Tibial nerve (tissue), 4 donors: ENCODE results near the gene TMEM120B. TPM values are rescaled to one million over a fixed set of nuclear protein-coding genes. Genes with fewer than 3 reads are reported as not detected.

Source experiments
- DNase-seq, 2 donors: peaks; one replicate each; pipeline ENCODE4 v3.0.0-alpha.2; 2019; ENCODE audit warnings: low spot score in 2 of 2
- H3K27ac ChIP-seq, 4 donors: fragments of 200-600 bp; sonication (generic) in 3 of 4; one replicate each; pipeline ENCODE4 v1.5.1; 2017 to 2019; ENCODE audit warnings: mild to moderate bottlenecking in 1 of 4
- H3K27me3 ChIP-seq, 2 donors: fragments of 200-600 bp; sonication (generic) in 1 of 2; one replicate each; pipeline versions ENCODE4 v1.5.1 to v1.6.0; 2017 to 2019
- H3K36me3 ChIP-seq, 3 donors: fragments of 200-600 bp; sonication (generic); one replicate each; pipeline ENCODE4 v1.5.1; 2018 to 2019
- H3K4me1 ChIP-seq, 4 donors: fragments of 200-600 bp; sonication (generic) in 3 of 4; one replicate each; pipeline ENCODE4 v1.5.1; 2017 to 2019
- H3K4me3 ChIP-seq, 4 donors: fragments of 200-600 bp; sonication (generic) in 3 of 4; one replicate each; pipeline ENCODE4 v1.5.1; 2017 to 2019; ENCODE audit warnings: mild to moderate bottlenecking in 1 of 4, moderate library complexity in 1 of 4
- H3K9me3 ChIP-seq, 4 donors: fragments of 200-600 bp; sonication (generic) in 3 of 4; one replicate each; pipeline ENCODE4 v1.5.1; 2017 to 2019
- CTCF ChIP-seq, 5 experiments: fragments of 200-600 bp in 3 of 5; fragments of 450-650 bp in 2 of 5; sonication (generic) in 3 of 5; IDR thresholded peaks; one replicate each; pipeline ENCODE4 v1.5.1; 2016 to 2019; ENCODE audit warnings: antibody characterized with exemption in 5 of 5, mild to moderate bottlenecking in 3 of 5, moderate library complexity in 2 of 5
- EP300 ChIP-seq, 2 donors: sonication (generic); formaldehyde crosslinking; IDR thresholded peaks; one replicate each; pipeline ENCODE4 v1.6.1; 2017; ENCODE audit warnings: antibody characterized with exemption in 2 of 2, mild to moderate bottlenecking in 1 of 2
- POLR2A ChIP-seq, 2 donors: fragments of 450-650 bp; IDR thresholded peaks; one replicate each; pipeline ENCODE4 v1.6.1; 2017; ENCODE audit warnings: antibody characterized with exemption in 2 of 2, mild to moderate bottlenecking in 2 of 2, moderate library complexity in 2 of 2
- WGBS, 2 donors: methylation state at CpG; one replicate each; pipeline ENCODE4 v1.1.5; 2018; 5-methylcytosine and 5-hydroxymethylcytosine counted together
- total RNA-seq, 4 donors: library from RNA; depleted of rRNA; stranded (reverse); fragments of >200 nt; gene quantifications; one replicate each; pipeline ENCODE4 v1.1.0, GENCODE V29; 2016

Gene TMEM120B
- total RNA-seq, 4 donors from 2014 or later = 10.1 to 13.9 (median 11.5) TPM

- 59 to 62% methylated on average over 10 of the region's 10 CpGs for WGBS, 2 donors
- Histone ChIP-seq H3K27me3 (no peaks in the 10 kb centered on the region), H3K36me3 (peaks cover 0 to 9% (median 0%) of the 10 kb centered on the region in 3 donors), H3K9me3 (no peaks in the 10 kb centered on the region), H3K4me3 (peak overlapping the region in 3 of 4 donors; percentile 66 to 82 (median 80)), H3K27ac (peak overlapping the region; percentile 99 to 100 (median 100)), H3K4me1 (peaks cover 0 to 61% (median 53%) of the 10 kb centered on the region in 4 donors)
- TF ChIP-seq POLR2A (IDR thresholded peaks at IDR 0.05) (no peak), CTCF (IDR thresholded peaks at IDR 0.05) (no peak), EP300 (IDR thresholded peaks at IDR 0.05) (no peak)
- no peak for DNase-seq
Measured at GRCh38 chr12:121798787-121799155, 86.2 kb downstream of the TMEM120B start.

- Histone ChIP-seq H3K27ac (peak overlapping the region; percentile 99 to 100 (median 100)), H3K36me3 (peaks cover 0 to 9% (median 0%) of the 10 kb centered on the region in 3 donors), H3K9me3 (no peaks in the 10 kb centered on the region), H3K4me1 (peaks cover 0 to 56% (median 52%) of the 10 kb centered on the region in 4 donors), H3K4me3 (peak overlapping the region; percentile 66 to 82 (median 78)), H3K27me3 (no peaks in the 10 kb centered on the region)
- DNase-seq = peak; percentile 52 to 63
- TF ChIP-seq EP300 (IDR thresholded peaks at IDR 0.05) (peak; percentile 33 to 52), CTCF (IDR thresholded peaks at IDR 0.05) (peak in 2 of 5 experiments; percentile 7 to 12), POLR2A (IDR thresholded peaks at IDR 0.05) (peak in 1 of 2 donors; percentile 21)
- WGBS, 2 donors = 17 to 24% methylated on average over 15 to 21 of the region's 30 CpGs
Measured at GRCh38 chr12:121799156-121799841, 86.7 kb downstream of the TMEM120B start.

GRCh38 chr12:121799842-121800693 lies 87.5 kb downstream of the TMEM120B start:
- Histone ChIP-seq H3K9me3 (no peaks in the 10 kb centered on the region), H3K27me3 (no peaks in the 10 kb centered on the region), H3K36me3 (peaks cover 0 to 9% (median 0%) of the 10 kb centered on the region in 3 donors), H3K4me1 (peaks cover 0 to 48% (median 46%) of the 10 kb centered on the region in 4 donors), H3K4me3 (peak overlapping the region; percentile 66 to 82 (median 78)), H3K27ac (peak overlapping the region; percentile 99 to 100 (median 100))
- TF ChIP-seq POLR2A (IDR thresholded peaks at IDR 0.05) (peak; percentile 54 to 62), CTCF (IDR thresholded peaks at IDR 0.05) (peak in 2 of 5 experiments; percentile 17), EP300 (IDR thresholded peaks at IDR 0.05) (peak; percentile 48 to 87)
- WGBS, 2 donors = 1% methylated on average over 17 to 27 of the region's 84 CpGs
- peak; percentile 81 to 90 for DNase-seq

- DNase-seq = peak; percentile 57 to 64
- H3K36me3 ChIP-seq = peaks cover 0 to 3% (median 0%) of the 10 kb centered on the region in 3 donors
- peaks cover 0 to 45% (median 41%) of the 10 kb centered on the region in 4 donors for H3K4me1 ChIP-seq
- no peaks in the 10 kb centered on the region for H3K27me3 ChIP-seq
- H3K9me3 ChIP-seq = no peaks in the 10 kb centered on the region
- H3K27ac ChIP-seq = peak overlapping the region; percentile 99 to 100 (median 100)
- 1% methylated on average over 38 to 44 of the region's 86 CpGs for WGBS, 2 donors
- peak in 1 of 2 donors; percentile 38 for TF ChIP-seq POLR2A (IDR thresholded peaks at IDR 0.05)
- TF ChIP-seq EP300 (IDR thresholded peaks at IDR 0.05) = peak in 1 of 2 donors; percentile 78
- no peak for TF ChIP-seq CTCF (IDR thresholded peaks at IDR 0.05)
- peak overlapping the region; percentile 66 to 88 (median 78) for H3K4me3 ChIP-seq
Measured at GRCh38 chr12:121800694-121801594, 88.4 kb downstream of the TMEM120B start.
